OCI-LY7 (cell line): ENCODE results near the gene LPP. TPM values are rescaled to one million over a fixed set of nuclear protein-coding genes. Genes with fewer than 3 reads are reported as not detected.

Experiments
- BruUV-seq: library from RNA; stranded (reverse); fragments of 400-500 nt; replicated peaks from 2 replicates; lab custom pipeline; 2021; lab: Mats Ljungman, UMichigan
- CTCF ChIA-PET: fragments of 300-600 bp; sonication (Branson Sonifier 250); formaldehyde crosslinking; loops from one replicate; lab custom pipeline; 2022; ENCODE audit warnings: antibody characterized with exemption; ENCODE audit not compliant: unreplicated experiment; lab: Charles Lee
- POLR2A ChIA-PET: fragments of 300-600 bp; sonication (Branson Sonifier 250); formaldehyde crosslinking; loops from one replicate; lab custom pipeline; 2022; ENCODE audit warnings: antibody characterized with exemption; lab: Charles Lee
- DNase-seq: peaks from one replicate; pipeline ENCODE4 v3.0.0-alpha.2; 2015; ENCODE audit warnings: low spot score
- H2AFZ ChIP-seq: fragments of 200-600 bp; sonication (generic), shearing (Covaris generic); 2 replicates; pipeline ENCODE4 v1.6.1; 2014; ENCODE audit warnings: mild to moderate bottlenecking, antibody characterized with exemption, low read length, moderate library complexity
- H3K27ac ChIP-seq: fragments of 200-600 bp; sonication (generic); 2 replicates; pipeline ENCODE4 v1.5.1; 2014; ENCODE audit warnings: mixed run types, low read depth, mild to moderate bottlenecking, moderate library complexity, low read length, inconsistent platforms; ENCODE audit not compliant: poor library complexity, severe bottlenecking
- H3K36me3 ChIP-seq: fragments of 200-600 bp; sonication (generic); 2 replicates; pipeline ENCODE4 v1.6.1; 2014; ENCODE audit warnings: mild to moderate bottlenecking, antibody characterized with exemption, low read length, moderate library complexity, mixed read lengths; ENCODE audit not compliant: insufficient read depth
- H3K4me1 ChIP-seq: fragments of 200-600 bp; sonication (generic); 2 replicates; pipeline ENCODE4 v1.5.1; 2014; ENCODE audit warnings: mild to moderate bottlenecking, low read length; ENCODE audit not compliant: insufficient read depth, poor library complexity, severe bottlenecking
- H3K4me2 ChIP-seq: fragments of 200-600 bp; sonication (generic); 2 replicates; pipeline ENCODE4 v1.6.1; 2014; ENCODE audit warnings: mild to moderate bottlenecking, low read length
- H3K4me3 ChIP-seq: fragments of 200-600 bp; sonication (generic); 2 replicates; pipeline ENCODE4 v1.5.1; 2014; ENCODE audit warnings: mild to moderate bottlenecking, low read depth, low read length; ENCODE audit not compliant: poor library complexity, severe bottlenecking
- H3K79me2 ChIP-seq: fragments of 200-600 bp; sonication (generic); 2 replicates; pipeline ENCODE4 v1.6.1; 2016; ENCODE audit warnings: low read depth, mild to moderate bottlenecking, low read length, moderate library complexity, mixed read lengths; ENCODE audit not compliant: insufficient read depth
- H3K9me2 ChIP-seq: fragments of 200-600 bp; sonication (generic); 2 replicates; pipeline ENCODE4 v1.6.1; 2016; ENCODE audit warnings: mild to moderate bottlenecking, low read length, mixed read lengths; ENCODE audit not compliant: insufficient read depth
- H3K9me3 ChIP-seq: fragments of 200-600 bp; sonication (generic); 2 replicates; pipeline ENCODE4 v1.6.1; 2014; ENCODE audit warnings: mild to moderate bottlenecking, mixed run types, low read length, mixed read lengths
- H4K20me1 ChIP-seq: fragments of 200-600 bp; sonication (generic); 2 replicates; pipeline ENCODE4 v1.6.1; 2014; ENCODE audit warnings: mild to moderate bottlenecking, antibody characterized with exemption, low read length, moderate library complexity, mixed read lengths; ENCODE audit not compliant: insufficient read depth
- CTCF ChIP-seq: fragments of 200-600 bp; sonication (generic); conservative IDR thresholded peaks from 2 replicates; pipeline ENCODE4 v1.5.1; 2014; ENCODE audit warnings: mild to moderate bottlenecking, antibody characterized with exemption, low read length, moderate library complexity, mixed read lengths
- EZH2phosphoT487 ChIP-seq: fragments of 200-600 bp; sonication (generic); IDR thresholded peaks from 2 replicates; pipeline ENCODE4 v1.6.1; 2018; ENCODE audit warnings: low read depth, borderline replicate concordance, mild to moderate bottlenecking, mixed run types, antibody characterized with exemption, low read length, moderate library complexity, mixed read lengths
- intact Hi-C: fragments of 100-400 bp; cut with micrococcal nuclease; formaldehyde crosslinking; loops from one replicate; pipeline ENCODE4 v1.10.0; 2022; ENCODE audit not compliant: unreplicated experiment
- total RNA-seq, 2 experiments: library from RNA; depleted of rRNA in 1 of 2; stranded (reverse); fragments of >200 nt in 1 of 2; shearing (Covaris generic) in 1 of 2; gene quantifications; 2 replicates each; pipeline ENCODE4 v1.2.3, GENCODE V29; 2014 to 2022

Gene LPP
- total RNA-seq, 2 experiments from 2014 or later = 10.9 to 119 TPM

- ChIA-PET POLR2A (interaction anchor here (0.6 to 1.6 kb wide), 6 partner anchors 9 to 434 kb away, joined by 3 to 5 read pairs (median 4); no protein-coding TSS in a partner anchor), CTCF (no interaction called here)
- intact Hi-C loops = no loop called here
- Histone ChIP-seq H3K27ac (no peak overlapping the region), H4K20me1 (no peaks in the 10 kb centered on the region), H3K9me2 (no peaks in the 10 kb centered on the region), H3K79me2 (no peaks in the 10 kb centered on the region), H3K4me3 (no peak overlapping the region), H3K4me1 (no peaks in the 10 kb centered on the region), H3K9me3 (no peaks in the 10 kb centered on the region), H3K36me3 (no peaks in the 10 kb centered on the region; the same call in 1 of the 2 replicates), H3K4me2 (no peak overlapping the region), H2AFZ (no peak overlapping the region)
- no TSS peak for BruUV-seq
- TF ChIP-seq EZH2phosphoT487 = no peak
- no peak for TF ChIP-seq CTCF
- no peak for DNase-seq
Observed at GRCh38 chr3:188323067-188323842, 169.3 kb downstream of the LPP start.

GRCh38 chr3:188326111-188326510 lies 172.2 kb downstream of the LPP start:
- BruUV-seq = no TSS peak
- H3K9me3 ChIP-seq = no peaks in the 10 kb centered on the region
- POLR2A ChIA-PET = interaction anchor here (1.3 to 2.1 kb wide), 2 partner anchors 12 to 23 kb away, joined by 3 to 7 read pairs; no protein-coding TSS in a partner anchor

More at GRCh38 chr3:188326111-188326510, 172.2 kb downstream of the LPP start:
- Histone ChIP-seq H3K4me2 (no peak overlapping the region), H4K20me1 (no peaks in the 10 kb centered on the region), H3K79me2 (no peaks in the 10 kb centered on the region), H3K36me3 (no peaks in the 10 kb centered on the region; the same call in 1 of the 2 replicates), H2AFZ (no peak overlapping the region), H3K4me3 (no peak overlapping the region), H3K9me2 (no peaks in the 10 kb centered on the region), H3K4me1 (no peaks in the 10 kb centered on the region), H3K27ac (no peak overlapping the region)
- CTCF ChIA-PET = interaction anchor here (0.6 kb wide), 1 partner anchor 118 kb away, joined by 3 read pairs; no protein-coding TSS in a partner anchor
- TF ChIP-seq EZH2phosphoT487 (no peak), CTCF (no peak)
- DNase-seq = no peak
- intact Hi-C loops = no loop called here
